GM21423 (cell line): Measurements from ENCODE around the gene KCTD2.
"Not testable (repeated sequence)": the region's sequence is repeated elsewhere in the genome, so short reads cannot be mapped to it uniquely, and the experiment has no call there.

Experiments
- ATAC-seq: cut with Tn5 transposase; IDR thresholded peaks from one replicate; pipeline ENCODE4 v1.9.1; 2021; ENCODE audit warnings: mild to moderate bottlenecking, moderate library complexity; ENCODE audit not compliant: unreplicated experiment

The KCTD2 gene

DNA sequence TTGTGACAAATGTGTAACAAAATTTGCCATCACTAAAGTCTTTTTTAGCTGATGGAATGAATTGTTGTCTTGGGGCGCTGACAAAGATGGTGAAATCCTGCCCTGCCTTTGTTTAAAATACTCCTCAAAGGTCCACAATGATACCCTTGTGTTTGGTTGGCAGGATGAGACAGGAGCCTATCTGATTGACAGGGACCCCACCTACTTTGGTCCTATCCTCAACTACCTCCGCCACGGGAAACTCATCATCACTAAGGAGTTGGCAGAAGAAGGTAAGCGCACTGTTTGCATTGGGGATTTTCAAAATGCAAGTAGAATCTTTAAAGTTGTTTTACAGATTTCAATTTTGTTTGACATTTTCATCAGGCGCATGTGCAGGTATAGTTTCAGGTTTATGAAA lies 2.0 kb downstream of the KCTD2 start:
- no peak for ATAC-seq

DNA sequence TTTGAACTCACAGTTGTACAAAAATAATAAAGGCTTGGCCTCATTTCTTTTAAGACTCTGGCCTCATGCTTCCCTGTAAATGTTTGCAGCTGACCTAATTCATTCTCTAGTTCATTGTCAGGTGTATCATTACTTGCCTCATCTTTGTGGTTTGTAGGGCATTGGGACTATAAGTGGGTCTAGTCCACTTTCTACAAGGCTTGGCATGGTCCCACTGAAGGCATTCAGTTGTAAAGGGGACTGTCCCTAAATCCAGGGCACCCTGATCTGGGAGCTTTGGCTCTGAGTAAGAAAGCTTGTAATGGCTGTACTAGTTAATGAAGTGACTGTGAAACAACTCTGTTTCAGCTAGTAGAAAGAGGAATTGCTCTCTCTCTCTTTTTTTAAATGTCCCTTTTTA lies 2.7 kb downstream of the KCTD2 start:
- ATAC-seq: no peak

DNA sequence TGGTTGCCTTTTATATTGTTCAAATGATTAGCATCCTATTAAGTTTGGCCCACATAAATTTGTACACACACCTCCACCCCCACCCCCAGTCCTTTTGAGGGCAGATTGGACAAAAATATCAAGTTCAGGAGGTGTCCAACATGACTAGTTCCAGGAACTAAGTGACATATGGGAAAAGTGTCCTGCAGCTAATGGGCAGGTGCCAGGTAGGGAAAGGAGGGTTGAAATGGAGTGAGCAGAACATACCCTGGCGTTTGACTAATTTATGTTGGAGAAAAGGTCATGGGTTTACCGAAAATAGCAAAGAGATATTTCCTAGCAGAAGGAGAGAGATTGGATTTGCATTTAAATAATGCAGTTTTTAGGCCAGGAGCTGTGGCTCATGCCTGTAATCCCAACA lies 4.9 kb downstream of the KCTD2 start:
- no peak for ATAC-seq

DNA sequence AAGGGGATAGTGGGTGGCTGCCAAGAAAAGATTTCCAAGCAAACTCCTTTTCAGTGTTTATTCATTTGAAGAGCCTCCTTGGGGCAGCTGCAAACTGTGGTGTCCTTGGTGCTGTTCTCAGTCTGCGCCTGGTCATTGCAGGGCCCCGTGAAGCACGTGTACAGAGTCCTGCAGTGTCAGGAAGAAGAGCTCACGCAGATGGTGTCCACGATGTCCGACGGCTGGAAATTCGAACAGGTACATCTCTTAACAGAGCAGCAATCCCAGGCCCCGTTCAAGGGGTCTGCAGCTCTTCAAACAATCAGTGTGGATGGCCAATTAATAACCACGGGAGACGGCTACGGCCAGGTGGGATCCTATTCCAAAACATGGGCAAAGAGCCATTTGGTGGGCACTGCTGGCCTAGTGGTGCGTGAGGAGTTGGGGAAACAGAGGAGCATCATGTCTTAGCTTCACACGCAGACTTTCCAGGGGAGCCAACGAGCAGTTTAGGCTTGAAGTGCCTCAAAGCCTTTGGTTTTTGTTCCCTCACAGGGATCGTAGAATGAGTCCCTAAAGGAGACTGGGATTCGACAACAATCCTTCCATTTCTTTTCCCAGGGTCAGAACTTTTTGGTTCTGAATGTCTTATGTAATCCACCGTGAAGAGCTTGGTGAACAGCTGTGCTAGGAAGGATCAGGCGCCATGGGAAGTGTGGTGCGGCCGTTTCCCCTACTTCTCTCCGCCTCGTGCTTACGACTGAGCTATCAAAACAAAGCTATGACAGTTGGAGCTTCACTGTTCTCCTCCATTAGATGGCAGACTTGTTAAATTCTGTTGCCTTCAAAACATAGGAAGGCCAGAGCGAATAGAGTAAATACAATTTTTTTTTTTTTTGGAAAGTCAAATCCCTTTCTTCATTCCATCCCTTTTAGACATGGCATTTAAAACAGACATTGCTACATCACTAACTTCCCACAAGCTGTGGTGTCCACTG lies 12.6 kb downstream of the KCTD2 start:
- ATAC-seq: no peak

GRCh38 chr17:75060434-75061054 lies 13.5 kb downstream of the KCTD2 start:
- ATAC-seq: no peak

- ATAC-seq: no peak
Observed at GRCh38 chr17:75061055-75061438, 14.0 kb downstream of the KCTD2 start.

DNA sequence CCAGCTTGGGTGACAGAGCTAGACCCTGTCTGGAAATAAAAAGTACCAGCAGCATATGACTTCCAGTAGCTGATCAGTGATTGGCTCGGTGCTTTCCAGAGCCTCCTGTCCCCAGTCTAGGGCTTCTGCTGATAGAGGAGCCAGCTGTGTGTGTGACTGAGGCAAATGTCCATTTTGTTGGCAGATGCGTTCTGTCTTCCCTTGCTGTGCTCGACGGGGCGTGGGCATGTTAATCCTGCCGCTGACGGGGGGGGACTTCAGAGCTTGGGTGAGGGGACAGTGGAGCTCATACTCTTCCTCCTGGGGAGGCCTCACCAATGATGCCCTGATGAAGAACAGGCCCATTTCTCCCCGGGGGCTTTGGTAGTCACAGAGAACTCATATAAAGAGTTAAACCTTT lies 14.6 kb downstream of the KCTD2 start:
- ATAC-seq: no peak

GRCh38 chr17:75063201-75063600 lies 16.2 kb downstream of the KCTD2 start:
- no peak for ATAC-seq

- ATAC-seq: no peak
Observed at GRCh38 chr17:75063626-75064025, 16.6 kb downstream of the KCTD2 start.

DNA sequence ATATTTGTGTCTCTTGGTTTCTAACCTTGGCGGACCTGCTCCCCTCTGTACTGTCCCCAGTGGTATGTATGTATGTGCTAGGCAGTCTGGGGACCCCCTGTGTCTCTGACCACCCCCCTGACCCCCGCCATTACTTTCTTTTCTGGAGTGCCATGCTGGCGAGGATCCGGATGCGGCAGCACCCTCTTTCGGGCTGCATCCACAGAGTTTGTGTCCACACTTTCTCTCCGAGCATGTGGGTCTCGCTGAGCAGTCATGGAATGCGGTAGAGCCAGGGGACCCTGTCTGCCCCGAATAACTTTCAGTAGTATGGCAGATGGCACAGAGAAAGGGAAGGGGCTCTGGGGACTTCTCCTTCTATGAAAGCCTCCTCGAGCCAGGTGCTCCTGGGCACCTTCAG lies 17.0 kb downstream of the KCTD2 start:
- no peak for ATAC-seq

- no peak for ATAC-seq
Observed at GRCh38 chr17:75064460-75064859, 17.4 kb downstream of the KCTD2 start.

DNA sequence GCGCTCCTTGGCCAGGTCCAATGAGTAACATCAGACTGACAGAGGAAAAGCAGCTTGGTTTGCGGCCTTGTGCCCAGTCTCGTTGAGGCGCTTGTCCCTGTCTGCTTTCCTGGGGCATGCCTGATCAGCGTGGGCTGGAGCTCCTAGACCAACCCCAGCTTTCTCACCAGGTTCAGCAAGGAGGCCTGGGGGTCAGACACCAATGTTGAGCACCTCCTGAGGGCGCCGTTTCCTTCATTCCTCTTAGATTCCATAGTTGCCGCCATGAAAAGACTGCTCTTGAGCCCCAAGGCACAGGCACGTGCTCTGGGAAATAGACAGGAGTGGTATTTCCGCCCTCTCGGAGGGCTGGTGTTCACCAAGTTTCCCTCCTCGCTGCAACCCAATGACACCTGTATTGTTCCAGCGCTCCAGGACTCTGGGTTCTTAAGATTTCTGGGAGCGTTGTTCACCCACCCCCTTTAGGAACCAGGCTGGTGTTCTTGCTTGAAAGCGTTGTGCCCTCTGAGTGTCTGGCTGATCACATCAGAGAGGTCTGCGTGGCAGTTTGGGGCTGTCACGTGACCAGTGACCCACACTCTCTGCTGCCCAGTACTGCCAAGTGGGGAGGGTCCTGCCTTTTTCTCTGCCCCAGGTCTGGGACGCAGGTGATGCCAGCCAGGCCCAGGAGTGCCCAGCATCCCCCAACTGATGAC lies 18.0 kb downstream of the KCTD2 start:
- no peak for ATAC-seq

GRCh38 chr17:75065562-75066151 lies 18.6 kb downstream of the KCTD2 start:
- no peak for ATAC-seq

DNA sequence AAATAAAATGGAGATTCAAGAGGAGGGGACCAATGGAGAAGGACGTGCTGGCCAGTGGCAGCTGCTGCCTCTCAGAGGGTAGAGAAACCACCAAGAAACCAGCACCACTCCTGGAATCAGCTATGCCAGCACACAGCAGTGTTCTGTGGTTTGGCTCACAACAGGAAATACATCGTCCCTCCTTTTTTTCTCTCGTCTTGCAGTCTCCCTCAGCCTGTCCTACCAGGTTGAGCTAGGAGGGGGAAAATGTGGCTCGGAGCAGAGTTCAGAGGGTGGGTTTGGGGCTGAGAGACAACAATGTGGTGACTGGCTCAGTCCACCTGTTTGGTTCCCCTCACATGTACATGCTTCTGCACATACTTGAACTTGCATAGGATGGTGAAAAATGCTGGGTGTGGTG lies 20.8 kb downstream of the KCTD2 start:
- no peak for ATAC-seq

DNA sequence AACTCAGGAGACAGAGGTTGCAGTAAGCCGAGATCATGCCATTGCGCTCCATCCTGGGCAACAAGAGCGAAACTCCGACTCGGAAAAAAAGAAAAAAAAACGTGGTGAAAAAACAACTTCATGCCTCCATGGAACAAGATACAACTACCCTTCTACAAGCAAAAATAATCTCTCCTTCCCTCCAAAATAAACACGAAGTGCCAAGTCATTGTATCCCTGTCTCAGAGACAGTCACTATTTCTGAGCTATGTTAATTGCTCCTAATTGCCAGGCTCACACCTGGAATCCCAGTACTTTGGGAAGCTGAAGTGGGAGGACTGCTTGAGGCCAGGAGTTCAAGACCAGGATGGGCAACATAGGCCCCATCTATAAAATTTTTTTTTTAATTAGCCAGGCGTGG lies 21.7 kb downstream of the KCTD2 start:
- ATAC-seq: no peak

- ATAC-seq: no peak
Observed at GRCh38 chr17:75069783-75070182, 22.8 kb downstream of the KCTD2 start.

DNA sequence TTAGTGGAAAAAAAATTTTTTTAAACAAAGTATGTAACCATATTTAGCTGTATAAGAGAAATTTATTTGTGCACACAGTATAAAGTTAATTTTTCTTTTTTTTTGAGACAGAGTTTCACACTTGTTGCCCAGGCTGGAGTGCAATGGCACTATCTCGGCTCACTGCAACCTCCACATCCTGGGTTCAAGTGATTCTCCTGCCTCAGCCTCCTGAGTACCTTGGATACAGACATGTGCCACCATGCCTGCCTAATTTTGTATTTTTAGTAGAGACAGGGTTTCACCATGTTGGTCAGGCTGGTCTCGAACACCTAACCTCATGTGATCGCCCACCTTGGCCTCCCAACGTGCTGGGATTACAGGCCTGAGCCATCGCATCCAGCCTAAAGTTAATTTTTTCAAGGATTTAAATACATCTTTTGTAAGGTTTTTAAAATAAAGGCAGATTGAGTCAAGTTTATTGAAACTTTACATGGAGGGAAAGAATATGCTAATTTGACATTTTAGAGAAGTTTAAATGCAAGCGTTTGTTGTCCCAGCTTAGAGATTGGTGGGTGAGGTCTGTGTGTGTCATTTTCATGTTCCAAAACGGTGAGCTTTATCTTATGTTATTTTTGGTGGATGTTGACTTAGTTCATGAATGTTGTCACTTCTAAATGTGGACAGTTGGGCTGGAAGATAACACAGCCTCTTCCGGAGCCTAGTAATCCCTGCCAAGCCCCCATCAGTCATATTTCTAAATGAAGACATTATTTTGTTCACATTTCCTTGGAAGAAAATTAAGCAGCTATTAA lies 24.6 kb downstream of the KCTD2 start:
- not testable (repeated sequence) for ATAC-seq

DNA sequence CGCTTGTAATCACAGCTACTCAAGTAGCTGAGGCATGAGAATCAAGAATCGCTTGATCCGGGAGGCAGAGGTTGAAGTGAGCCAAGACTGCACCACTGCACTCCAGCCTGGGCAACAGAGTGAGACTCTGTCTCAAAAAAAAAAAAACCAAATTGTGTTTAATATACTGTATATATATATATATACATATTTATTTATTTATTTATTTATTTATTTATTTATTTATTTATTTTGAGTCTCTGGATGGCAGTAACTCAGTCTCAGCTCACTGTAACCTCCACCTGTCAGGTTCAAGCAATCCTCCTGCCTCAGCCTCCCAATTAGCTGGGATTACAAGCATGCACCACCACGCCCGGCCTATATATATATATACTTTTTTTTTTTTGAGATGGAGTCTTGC lies 25.9 kb downstream of the KCTD2 start:
- ATAC-seq: not testable (repeated sequence)

- no peak for ATAC-seq
Observed at GRCh38 chr17:75073618-75074047, 26.6 kb downstream of the KCTD2 start.

DNA sequence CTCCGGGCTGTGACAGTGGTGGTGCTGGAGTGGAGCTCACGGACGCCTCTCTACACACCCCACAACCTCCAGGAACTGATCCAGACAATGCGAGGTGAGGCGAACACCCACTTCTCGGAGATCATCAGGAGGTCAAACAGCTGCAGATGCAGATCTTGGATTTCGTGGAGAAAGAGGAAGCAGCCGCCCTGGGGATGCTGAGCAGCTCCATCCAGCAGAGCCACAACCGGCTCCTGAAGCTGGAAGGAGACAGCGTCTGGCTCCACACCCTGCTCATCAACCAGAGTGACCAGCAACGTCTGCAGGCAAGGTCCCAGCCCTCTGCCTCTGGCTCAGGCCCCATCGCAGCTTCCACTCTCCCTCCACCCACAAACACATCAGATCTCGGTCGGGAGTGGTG lies 27.5 kb downstream of the KCTD2 start:
- ATAC-seq: no peak
